Endothelial cell of umbilical vein (primary cell): ENCODE measurements around the gene GNAO1.

Experiments
- EZH2 ChIP-seq: IDR thresholded peaks from 2 replicates; pipeline ENCODE4 v1.6.1; 2012; ENCODE audit warnings: borderline replicate concordance, low read depth, mild to moderate bottlenecking, moderate library complexity, low read length, inconsistent platforms; ENCODE audit not compliant: severe bottlenecking
- FOS ChIP-seq: IDR thresholded peaks from 2 replicates; pipeline ENCODE4 v1.6.1; 2011; ENCODE audit warnings: mild to moderate bottlenecking, low read length, moderate library complexity, borderline replicate concordance; ENCODE audit not compliant: insufficient read depth
- GATA2 ChIP-seq: IDR thresholded peaks from 2 replicates; pipeline ENCODE4 v1.7.0; 2011; ENCODE audit warnings: low read depth, mild to moderate bottlenecking, moderate library complexity, mixed read lengths, low read length; ENCODE audit not compliant: insufficient read length, insufficient read depth
- JUN ChIP-seq: IDR thresholded peaks from 2 replicates; pipeline ENCODE4 v1.6.1; 2011; ENCODE audit warnings: borderline replicate concordance, low read depth; ENCODE audit not compliant: insufficient read length, insufficient read depth
- MYC ChIP-seq: IDR thresholded peaks from one replicate; pipeline ENCODE4 v1.6.1; 2011; ENCODE audit warnings: mild to moderate bottlenecking, low read depth, low read length
- POLR2A ChIP-seq: IDR thresholded peaks from 2 replicates; pipeline ENCODE4 v1.6.1; 2012; ENCODE audit warnings: low read depth, mild to moderate bottlenecking, control low read depth, low read length
- POLR2AphosphoS5 ChIP-seq: IDR thresholded peaks from 2 replicates; pipeline ENCODE4 v1.6.1; 2012; ENCODE audit warnings: low read depth, mild to moderate bottlenecking, control low read depth, low read length, moderate library complexity; ENCODE audit not compliant: insufficient read depth
- TF ChIP-seq, protein P1 (sequence below), 2 donors: IDR thresholded peaks; 1 replicate in 1 of 2; 2 replicates in 1 of 2; pipeline ENCODE4 v1.5.1; 2011; ENCODE audit warnings: low read length in 2 of 2, mild to moderate bottlenecking in 2 of 2, moderate library complexity in 2 of 2, control low read depth in 1 of 2, inconsistent platforms in 1 of 2, low read depth in 1 of 2; ENCODE audit not compliant: insufficient read depth in 1 of 2; ENCODE audit errors: extremely low read depth in 1 of 2

DNA sequence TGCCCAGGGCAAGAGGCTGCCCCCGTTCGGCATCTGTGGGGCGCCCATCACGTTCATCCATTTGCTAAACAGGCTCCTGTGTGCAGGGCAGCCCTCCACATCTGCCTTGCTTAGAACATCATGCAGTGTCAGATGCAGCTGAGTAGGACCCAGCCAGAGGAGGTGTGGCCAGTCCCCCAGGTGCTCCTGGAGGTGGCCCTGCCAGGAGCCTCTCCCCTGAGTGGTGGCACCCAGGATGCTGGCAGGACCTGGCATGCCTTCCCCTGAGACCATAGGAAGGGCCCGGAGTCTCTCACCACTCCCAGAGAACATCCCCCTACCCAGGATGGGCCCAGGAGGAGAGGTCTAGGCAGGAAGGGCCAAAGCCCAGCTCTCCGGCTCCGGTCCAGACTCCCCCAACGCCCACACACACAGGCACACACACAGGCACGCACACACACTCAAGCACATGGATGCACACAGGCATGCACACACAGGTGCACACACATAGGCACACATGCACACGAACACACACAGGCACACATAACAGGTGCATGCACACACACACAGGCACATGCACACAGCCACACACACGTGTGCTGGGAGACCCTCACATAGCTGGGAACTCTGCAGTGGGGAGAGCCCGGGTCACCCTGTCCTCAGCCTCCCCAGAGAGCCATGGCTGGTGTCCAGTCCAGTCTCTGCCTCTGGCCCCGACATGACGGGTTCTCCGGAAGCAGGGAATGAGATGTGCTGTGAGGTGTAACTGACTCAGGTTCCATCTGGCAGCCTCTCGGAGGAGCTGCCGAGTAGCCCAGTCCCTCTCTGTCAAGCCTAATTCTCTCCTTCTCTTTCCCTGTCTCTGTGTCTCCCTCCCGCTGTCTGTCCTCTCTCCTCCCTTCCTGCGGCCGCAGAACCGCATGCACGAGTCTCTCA, 159.5 kb downstream of the GNAO1 start:
- TF ChIP-seq POLR2A: no peak
- TF ChIP-seq, protein P1, sequence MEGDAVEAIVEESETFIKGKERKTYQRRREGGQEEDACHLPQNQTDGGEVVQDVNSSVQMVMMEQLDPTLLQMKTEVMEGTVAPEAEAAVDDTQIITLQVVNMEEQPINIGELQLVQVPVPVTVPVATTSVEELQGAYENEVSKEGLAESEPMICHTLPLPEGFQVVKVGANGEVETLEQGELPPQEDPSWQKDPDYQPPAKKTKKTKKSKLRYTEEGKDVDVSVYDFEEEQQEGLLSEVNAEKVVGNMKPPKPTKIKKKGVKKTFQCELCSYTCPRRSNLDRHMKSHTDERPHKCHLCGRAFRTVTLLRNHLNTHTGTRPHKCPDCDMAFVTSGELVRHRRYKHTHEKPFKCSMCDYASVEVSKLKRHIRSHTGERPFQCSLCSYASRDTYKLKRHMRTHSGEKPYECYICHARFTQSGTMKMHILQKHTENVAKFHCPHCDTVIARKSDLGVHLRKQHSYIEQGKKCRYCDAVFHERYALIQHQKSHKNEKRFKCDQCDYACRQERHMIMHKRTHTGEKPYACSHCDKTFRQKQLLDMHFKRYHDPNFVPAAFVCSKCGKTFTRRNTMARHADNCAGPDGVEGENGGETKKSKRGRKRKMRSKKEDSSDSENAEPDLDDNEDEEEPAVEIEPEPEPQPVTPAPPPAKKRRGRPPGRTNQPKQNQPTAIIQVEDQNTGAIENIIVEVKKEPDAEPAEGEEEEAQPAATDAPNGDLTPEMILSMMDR (IDR thresholded peaks at IDR 0.05; ENCODE audit: extremely low read depth in 1 of 2, insufficient read depth in 1 of 2, low read depth in 1 of 2, low read length in 2 of 2): no peak
- no peak for TF ChIP-seq FOS
- no peak for TF ChIP-seq MYC
- no peak for TF ChIP-seq EZH2
- no peak for TF ChIP-seq GATA2
- no peak for TF ChIP-seq POLR2AphosphoS5
- no peak for TF ChIP-seq JUN
